Transverse colon (tissue), 4 donors: ENCODE measurements around the gene PTPRD.

Experiments
- POLR2AphosphoS5 ChIP-seq, 3 donors: sonication (generic); formaldehyde crosslinking; IDR thresholded peaks; one replicate each; pipeline ENCODE4 v1.6.1; 2016; ENCODE audit warnings: antibody characterized with exemption in 3 of 3
- TF ChIP-seq, protein P1 (sequence below), 5 experiments: fragments of 200-600 bp in 3 of 5; fragments of 450-650 bp in 2 of 5; sonication (generic) in 3 of 5; IDR thresholded peaks; 1 replicate in 2 of 5; 2 replicates in 3 of 5; pipeline ENCODE4 v1.5.1; 2016 to 2017; ENCODE audit warnings: antibody characterized with exemption in 5 of 5, inconsistent platforms in 3 of 5, mild to moderate bottlenecking in 2 of 5, moderate library complexity in 1 of 5

DNA sequence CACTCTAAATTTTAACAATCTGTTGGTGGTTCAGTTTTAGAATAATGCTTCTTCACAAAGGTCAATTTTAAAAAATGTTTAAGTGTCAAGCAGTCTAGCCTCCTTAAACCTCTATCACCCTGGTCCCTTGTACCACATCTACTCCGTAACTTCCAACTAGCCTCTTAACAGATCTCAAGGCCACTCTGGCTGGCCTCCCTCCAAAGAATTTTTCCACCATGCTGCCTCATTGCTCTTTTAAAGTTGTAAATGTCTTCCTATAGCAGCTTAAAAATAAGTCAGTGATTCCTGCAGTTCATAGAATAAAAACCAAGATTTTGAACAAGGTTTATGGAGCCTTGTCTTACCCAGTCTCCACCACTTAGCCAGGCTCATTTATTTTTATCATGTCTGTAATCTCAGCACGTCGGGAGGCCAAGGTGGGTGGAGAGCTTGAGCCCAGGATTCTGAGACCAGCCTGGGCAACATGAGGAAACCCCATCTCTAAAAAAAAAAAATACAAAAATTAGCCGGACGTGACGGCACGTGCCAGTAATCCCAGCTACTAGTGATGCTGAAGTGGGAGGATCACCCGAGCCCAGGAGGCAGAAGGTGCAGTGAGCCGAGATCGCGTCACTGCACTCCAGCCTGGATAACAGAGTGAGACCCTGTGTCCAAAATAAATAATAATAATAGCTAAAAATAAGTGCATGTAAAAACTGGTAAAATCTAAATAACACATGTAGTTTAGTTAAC, 1888.4 kb downstream of the PTPRD start:
- TF ChIP-seq, protein P1, sequence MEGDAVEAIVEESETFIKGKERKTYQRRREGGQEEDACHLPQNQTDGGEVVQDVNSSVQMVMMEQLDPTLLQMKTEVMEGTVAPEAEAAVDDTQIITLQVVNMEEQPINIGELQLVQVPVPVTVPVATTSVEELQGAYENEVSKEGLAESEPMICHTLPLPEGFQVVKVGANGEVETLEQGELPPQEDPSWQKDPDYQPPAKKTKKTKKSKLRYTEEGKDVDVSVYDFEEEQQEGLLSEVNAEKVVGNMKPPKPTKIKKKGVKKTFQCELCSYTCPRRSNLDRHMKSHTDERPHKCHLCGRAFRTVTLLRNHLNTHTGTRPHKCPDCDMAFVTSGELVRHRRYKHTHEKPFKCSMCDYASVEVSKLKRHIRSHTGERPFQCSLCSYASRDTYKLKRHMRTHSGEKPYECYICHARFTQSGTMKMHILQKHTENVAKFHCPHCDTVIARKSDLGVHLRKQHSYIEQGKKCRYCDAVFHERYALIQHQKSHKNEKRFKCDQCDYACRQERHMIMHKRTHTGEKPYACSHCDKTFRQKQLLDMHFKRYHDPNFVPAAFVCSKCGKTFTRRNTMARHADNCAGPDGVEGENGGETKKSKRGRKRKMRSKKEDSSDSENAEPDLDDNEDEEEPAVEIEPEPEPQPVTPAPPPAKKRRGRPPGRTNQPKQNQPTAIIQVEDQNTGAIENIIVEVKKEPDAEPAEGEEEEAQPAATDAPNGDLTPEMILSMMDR (IDR thresholded peaks at IDR 0.05): no peak
- TF ChIP-seq POLR2AphosphoS5 (IDR thresholded peaks at IDR 0.05): no peak
